COLO668 (cell line): ENCODE data around the gene PRKN.

ENCODE experiments used
- DNase-seq: peaks from one replicate; lab custom pipeline; 2025; ENCODE audit not compliant: unreplicated experiment; lab: John Stamatoyannopoulos, UW

Gene PRKN

DNA sequence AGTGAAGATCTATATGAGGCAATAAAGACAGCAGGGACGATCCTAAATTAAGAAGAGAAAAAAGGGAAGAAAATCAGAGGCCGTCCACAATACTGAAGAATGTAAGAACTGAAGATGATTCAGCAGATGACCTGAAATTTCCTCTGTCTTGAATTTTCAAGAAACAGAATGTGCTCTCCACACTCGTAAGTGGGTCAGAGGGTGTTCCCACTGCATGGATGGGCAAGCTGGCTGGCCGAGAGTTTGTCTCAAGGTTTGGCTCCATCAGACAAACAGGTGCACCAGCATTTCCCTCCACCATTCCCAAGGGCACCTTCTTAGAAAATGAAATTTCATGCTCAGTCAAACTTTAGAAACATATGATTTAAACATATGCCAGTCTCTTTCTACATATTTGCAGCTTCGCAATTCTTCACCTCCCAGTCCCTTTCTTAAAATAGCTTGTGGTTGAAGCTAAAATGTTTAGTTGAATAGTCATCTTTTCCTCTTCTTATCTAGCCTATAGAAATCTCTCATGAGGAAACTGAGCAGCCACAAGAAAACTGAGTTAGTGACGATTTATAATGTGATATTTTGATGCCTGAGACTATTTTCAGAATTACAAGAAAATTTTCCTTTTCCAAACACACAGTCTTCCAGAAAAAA is 576.4 kb downstream of the PRKN start:
- DNase-seq, result no peak

GRCh38 chr6:162150295-162150694 is 577.3 kb downstream of the PRKN start:
- no peak for DNase-seq

GRCh38 chr6:162149786-162150185 is 577.8 kb downstream of the PRKN start:
- DNase-seq, result no peak

DNA sequence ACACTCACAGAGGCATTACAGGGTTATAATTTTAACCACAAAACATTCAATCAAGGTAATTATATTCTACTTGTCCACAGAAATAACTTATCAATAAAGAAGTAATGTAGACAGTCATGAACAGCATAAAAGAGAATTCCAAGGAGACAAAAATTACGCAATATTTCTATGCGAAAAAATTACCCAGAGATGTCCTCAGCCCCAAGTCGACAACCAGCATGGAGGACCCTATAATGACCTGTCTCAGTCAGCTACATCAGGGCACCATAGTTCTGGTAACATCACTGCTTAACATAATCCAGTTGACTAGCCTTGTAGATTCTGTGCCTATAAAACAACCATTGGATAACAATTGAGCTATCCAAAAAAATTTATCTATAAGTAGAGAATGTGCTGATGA is 579.8 kb downstream of the PRKN start:
- DNase-seq, result no peak

DNA sequence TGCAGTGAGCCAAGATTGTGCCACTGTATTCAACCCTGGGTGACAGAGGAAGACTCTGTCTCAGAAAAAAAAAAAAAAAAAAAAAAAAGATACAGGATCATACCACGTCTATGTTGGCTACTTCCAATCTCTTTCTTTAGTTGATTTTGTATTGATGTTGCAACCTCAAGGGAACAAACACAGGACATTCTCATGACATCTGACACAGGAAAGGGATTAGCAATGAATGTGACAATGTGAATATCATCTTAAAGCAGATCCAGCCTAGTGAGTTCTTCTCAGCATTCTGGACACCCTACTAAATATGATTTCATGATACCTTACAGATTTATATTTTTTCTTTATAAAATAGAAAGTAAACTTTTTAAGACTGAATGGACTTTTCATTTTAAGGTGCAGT is 580.3 kb downstream of the PRKN start:
- no peak for DNase-seq

DNA sequence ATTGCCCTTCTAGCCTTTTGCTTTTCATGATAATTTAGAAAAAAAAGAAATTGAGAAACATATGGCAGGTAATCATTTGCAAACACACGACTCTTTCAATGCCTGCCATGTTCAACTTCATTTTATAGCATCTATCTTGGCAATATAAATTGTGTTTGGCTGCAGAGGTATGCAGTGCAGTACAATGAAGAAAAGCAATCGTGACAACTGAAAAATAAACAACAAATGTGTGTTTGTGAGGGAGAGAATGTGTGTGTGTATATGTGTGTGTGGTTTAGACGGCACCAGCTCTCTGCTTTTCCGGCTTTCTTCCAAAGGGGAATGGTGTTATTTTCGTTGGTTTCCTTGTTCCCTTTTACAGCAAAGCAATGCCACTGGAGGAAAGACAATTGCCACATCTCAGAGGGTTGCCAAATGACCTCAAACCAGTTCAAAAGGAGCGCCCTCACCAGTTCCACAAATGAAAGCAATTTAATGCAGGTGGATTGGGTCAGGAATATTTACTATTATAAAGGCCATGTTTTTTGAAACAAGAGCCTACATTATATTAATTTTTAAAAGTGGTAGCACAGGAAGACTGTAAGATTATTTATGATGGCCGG is 587.2 kb downstream of the PRKN start:
- DNase-seq, result no peak

DNA sequence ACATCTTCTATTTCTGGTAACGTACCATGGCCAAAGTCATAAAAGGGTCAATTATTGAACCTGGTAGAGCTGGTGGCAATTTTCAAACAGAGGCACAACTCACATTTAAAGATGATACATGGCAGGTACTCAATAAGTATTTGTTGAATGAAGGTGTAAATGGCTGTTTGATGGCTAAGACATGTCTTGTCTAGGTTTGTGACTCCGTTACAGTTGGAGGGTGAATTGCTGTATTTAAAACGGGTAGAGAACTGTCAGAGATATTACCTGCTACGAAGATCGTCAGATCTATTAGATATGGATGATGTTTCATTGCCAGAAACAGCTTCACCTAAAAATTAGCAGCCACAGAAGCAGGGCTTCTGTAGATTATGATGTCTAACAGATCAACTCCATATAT is 601.9 kb downstream of the PRKN start:
- no peak for DNase-seq

DNA sequence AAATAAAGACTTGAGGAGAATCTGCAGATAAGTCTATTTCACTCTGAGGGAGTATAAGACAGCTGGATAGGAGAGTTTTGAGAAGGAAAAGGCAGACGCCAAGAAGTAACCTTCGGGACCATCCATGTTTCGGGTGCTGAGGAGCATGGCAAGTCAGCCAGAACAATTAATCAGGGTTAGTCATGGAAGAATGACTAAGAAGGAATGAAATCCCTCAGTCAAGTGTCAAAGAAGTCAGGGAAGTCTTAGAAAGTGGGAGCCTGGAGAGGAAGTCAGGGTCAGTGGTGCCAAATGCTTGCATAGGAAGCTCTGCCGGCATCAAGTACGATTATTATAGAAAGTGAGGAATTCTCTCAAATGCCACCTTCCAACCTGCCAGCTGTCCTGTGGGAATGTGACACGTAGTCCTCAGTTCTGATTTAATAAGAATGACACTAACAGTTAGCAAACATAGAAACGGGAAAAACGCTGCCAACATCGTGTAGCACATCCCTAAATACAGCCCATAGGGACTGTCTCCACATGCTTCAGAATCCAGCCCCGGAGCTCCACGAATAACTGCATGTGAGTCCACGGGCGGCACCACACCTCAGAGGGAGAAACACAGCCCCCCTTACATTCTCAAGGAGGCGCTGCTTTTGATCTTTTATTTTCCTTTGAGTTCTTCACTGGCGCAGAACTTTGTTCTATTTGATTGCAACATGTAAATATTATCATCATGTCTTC is 602.7 kb downstream of the PRKN start:
- DNase-seq, result no peak

DNA sequence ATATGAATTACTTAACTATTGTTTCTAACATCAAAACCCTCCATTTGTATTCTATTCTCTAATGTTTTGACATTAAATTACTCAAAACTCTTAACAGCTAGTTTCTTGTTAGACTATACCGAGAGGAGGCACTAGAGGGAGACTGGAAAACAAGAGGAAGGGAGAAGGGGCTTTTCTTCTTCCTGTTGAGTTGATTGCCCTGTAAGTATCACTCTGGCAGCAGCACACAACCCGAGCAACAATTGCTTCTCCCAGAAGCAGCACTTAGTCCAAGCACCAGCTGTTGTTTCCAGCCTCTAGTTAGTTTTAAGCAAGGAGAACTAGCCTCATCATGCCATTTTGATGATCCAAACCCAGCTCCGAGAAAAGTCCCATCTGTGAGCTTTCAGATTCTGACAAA is 603.8 kb downstream of the PRKN start:
- no peak for DNase-seq

DNA sequence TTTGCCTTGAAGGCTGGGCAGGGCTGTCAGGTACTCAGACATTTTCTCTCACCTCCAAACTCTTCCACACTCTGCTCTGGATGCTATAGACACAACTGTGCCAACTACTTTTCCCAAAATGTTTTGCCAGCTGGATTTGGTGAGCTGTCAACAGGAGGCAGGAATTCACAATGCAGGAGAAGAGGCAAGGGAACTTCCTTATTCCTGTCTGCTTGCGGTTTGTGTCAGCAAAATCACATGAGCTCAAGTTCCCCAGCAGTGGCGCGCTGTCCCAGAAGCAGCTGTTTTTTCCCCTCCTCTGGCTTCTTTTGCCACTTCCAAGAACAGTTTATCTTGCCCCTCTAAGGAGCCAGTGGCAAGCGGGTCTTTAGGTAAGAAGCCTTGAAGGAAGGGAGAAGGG is 608.2 kb downstream of the PRKN start:
- DNase-seq, result no peak

DNA sequence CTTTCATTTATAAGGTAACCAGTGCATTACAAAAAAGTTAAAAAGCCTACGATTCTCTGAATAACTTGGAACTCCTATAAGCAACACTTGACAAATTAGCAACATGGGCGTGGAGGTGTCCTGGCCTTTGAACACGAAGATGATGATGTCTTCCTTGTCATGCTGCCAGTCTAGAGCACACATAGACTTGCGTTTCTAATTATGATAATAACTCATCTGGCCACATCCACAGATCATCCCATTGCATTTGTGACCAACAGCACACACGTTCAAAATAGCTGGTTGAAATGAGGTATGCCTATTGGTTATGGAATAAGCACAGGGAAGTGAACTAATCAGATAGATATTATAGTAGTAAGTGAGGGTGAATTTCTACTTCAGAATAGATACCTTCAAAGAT is 608.9 kb downstream of the PRKN start:
- no peak for DNase-seq

DNA sequence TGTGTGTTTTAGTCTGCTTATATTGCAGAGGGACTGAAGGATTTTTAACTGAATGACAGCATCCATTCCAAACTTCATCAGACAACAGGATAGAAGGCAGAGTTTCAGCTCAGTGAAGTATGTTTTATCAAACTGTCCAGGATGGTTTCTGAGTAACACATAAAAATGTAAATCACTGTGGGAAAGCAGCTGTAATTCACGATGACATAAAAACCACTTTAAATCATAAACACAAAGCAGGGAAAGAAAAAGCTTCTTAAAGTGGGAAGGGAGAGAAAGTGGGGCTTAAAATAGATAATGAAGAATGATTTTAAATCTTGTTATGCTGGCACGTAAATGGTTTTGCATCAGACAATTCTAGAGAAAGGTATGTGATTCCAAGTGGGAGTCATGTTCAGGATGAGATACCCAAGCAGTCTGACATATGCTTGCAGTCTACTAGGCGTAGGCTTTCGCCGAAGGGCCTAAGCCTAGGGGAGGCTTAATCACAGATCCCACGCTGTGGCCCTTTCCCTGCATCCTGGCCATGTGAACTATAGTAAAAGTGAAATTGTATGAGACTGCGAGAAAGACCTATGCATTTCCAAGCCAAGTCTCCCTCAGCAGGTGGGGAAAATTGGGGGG is 610.6 kb downstream of the PRKN start:
- no peak for DNase-seq

- no peak for DNase-seq
These were observed 618.0 kb downstream of the PRKN start for GRCh38 chr6:162109480-162110050.

DNA sequence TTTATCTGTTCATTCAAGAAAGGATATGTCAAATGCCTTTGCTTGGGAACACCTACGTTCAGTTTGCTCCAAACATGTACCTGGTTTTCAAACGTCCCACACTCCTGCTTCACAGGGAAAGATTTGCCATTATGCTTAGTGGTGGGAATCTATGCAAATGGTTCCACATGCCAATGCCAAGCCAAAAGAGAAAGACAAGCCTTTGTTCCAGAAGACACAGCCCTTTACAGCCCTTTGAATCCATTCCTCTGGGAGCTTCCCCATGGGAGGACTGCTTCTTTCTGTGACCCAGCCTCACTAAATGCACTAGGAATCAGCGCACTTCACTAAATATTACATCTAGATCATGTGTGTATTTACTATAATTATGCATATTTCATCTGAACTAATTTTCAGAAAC is 619.5 kb downstream of the PRKN start:
- no peak for DNase-seq

GRCh38 chr6:162100096-162100495 is 627.5 kb downstream of the PRKN start:
- DNase-seq, result no peak

DNA sequence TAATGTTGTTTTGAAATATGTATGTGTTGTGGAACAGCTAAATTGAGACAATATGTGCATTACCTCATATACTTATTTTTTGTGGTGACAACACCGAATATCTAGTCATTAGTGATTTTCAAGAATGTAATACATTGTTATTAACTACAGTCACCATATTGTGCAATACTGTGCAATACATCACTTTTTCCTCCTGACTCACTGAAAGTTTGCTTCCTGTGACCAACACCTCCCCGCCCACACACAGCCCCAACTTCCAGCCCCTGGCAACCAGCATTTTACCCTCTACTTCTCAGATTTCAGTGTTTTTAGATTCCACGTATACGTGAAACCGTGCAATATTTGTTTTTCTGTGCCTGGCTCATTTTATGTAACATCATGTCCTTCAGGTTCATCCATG is 627.9 kb downstream of the PRKN start:
- DNase-seq, result no peak

DNA sequence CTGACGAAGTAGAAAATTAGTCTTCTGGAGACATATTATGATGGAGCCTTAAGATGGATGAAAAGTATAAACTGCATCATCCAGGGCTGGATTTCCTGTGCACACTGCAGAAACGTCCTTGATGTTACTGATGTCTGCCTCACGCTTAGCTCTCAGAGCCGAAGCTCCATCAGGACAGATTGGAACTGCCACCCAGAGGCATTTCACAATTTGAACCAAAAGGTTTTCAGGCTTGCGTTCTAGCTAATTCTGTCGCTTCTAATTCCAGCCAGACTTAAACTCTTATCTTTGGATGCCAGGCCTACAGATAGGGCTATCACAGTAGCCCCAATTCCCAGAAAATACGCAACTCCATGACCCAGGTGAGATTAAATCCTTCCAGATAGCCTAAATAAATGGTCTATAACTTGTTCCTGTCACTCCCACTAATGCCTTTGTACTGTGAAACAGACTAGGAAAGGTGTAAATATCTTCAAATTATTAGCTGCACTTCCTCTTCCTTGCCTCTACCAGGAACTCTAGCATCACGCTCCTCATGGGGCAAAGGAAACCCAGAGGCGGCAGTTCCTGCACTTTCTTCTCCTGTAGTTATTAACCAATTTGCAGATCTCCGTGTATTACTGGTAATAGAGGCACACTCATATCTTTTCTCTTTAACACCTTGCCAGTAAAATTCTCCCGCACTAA is 634.6 kb downstream of the PRKN start:
- DNase-seq, result no peak

GRCh38 chr6:162090734-162091133 is 636.8 kb downstream of the PRKN start:
- no peak for DNase-seq

DNA sequence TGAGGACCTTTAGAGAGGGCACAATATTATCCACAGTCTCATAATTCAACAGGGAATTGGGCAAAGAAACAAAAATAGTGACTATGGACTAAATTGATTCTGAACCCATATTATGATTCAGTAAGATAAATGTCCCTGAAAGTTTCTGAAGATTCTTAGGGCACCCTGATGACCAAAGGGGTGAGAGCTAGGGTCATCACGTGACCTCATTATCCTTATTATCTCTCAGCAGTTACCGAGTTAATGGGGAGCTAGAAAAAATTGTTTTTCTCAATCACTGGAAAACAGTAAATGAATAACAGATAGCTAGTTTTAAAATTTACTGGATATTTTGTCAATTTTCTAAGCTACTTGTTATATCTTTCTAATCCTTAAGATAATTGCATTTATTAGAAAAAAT is 639.5 kb downstream of the PRKN start:
- DNase-seq, result no peak

- DNase-seq, result no peak
These were observed 642.0 kb downstream of the PRKN start for GRCh38 chr6:162085561-162085960.

- DNase-seq, result no peak
These were observed 645.0 kb downstream of the PRKN start for GRCh38 chr6:162082520-162082919.
